Prostate gland (tissue), 2 donors: Measurements from ENCODE around the gene TRIL.

Source experiments
- CTCF ChIP-seq, 4 experiments: fragments of 200-600 bp in 2 of 4; fragments of 450-650 bp in 2 of 4; sonication (generic) in 2 of 4; IDR thresholded peaks; 1 replicate in 3 of 4; 2 replicates in 1 of 4; pipeline ENCODE4 v1.5.1; 2016 to 2019; ENCODE audit warnings: antibody characterized with exemption in 4 of 4, mild to moderate bottlenecking in 2 of 4, moderate library complexity in 2 of 4
- POLR2A ChIP-seq: fragments of 450-650 bp; IDR thresholded peaks from one replicate; pipeline ENCODE4 v1.6.1; 2016; ENCODE audit warnings: antibody characterized with exemption, mild to moderate bottlenecking
- POLR2AphosphoS5 ChIP-seq: sonication (generic); formaldehyde crosslinking; IDR thresholded peaks from one replicate; pipeline ENCODE4 v1.6.1; 2017; ENCODE audit warnings: antibody characterized with exemption

- TF ChIP-seq CTCF (IDR thresholded peaks at IDR 0.05) (no peak), POLR2A (no peak), POLR2AphosphoS5 (no peak)
Measured at GRCh38 chr7:28979776-28980175, 21.6 kb upstream of the TRIL start.
